ENCODE measurements around the gene IFNL4. TPM values are rescaled to one million over a fixed set of nuclear protein-coding genes. Genes with fewer than 3 reads are reported as not detected.
A peak's percentile ranks its signal among the peaks of the same experiment; 100 is the strongest.

Gene IFNL4
- total and polyA plus RNA-seq, 4 donors, result not detected

GRCh38 chr19:39263912-39264305 is 15.3 kb upstream of the IFNL4 start:
- DNase-seq (ENCODE audit: low spot score), result no peak
- no peaks in the 10 kb centered on the region for H3K9me3 ChIP-seq (ENCODE audit: control insufficient read depth in 4 of 4, low read length in 3 of 4)
- H3K9ac ChIP-seq (ENCODE audit: low read depth in 1 of 2, low read length in 2 of 2), result no peak overlapping the region
- no peak overlapping the region for H3K27ac ChIP-seq (ENCODE audit: low read depth in 1 of 2, low read length in 2 of 2)
- peaks cover 5 to 19% (median 15%) of the 10 kb centered on the region in 4 donors for H3K4me1 ChIP-seq (ENCODE audit: control insufficient read depth in 4 of 4, insufficient read depth in 4 of 4, low read length in 3 of 4)
- H3K27me3 ChIP-seq (ENCODE audit: control insufficient read depth in 4 of 4, insufficient read depth in 4 of 4, low read length in 3 of 4), result no peaks in the 10 kb centered on the region
- TF ChIP-seq TAF1 (conservative IDR thresholded peaks at IDR 0.05), result no peak
- TF ChIP-seq RAD21 (IDR thresholded peaks at IDR 0.05), result peak; percentile 20 to 28
- TF ChIP-seq REST (IDR thresholded peaks at IDR 0.05), result no peak
- TF ChIP-seq GABPA (IDR thresholded peaks at IDR 0.05 in 1 of 2, conservative IDR thresholded peaks at IDR 0.05 in 1 of 2), result no peak
- TF ChIP-seq EGR1 (IDR thresholded peaks at IDR 0.05; ENCODE audit: low read depth in 2 of 2), result no peak
- TF ChIP-seq HNF4A (conservative IDR thresholded peaks at IDR 0.05), result peak; percentile 83 to 86
- TF ChIP-seq SP1 (IDR thresholded peaks at IDR 0.05), result peak; percentile 54
- TF ChIP-seq HNF4G (IDR thresholded peaks at IDR 0.05), result peak; percentile 71
- TF ChIP-seq FOXA2 (IDR thresholded peaks at IDR 0.05), result no peak
- no peak for TF ChIP-seq FOXA1 (IDR thresholded peaks at IDR 0.05)
- peak; percentile 14 for TF ChIP-seq YY1 (IDR thresholded peaks at IDR 0.05)
- no peak for TF ChIP-seq MAX (IDR thresholded peaks at IDR 0.05)
- TF ChIP-seq NR2F2 (IDR thresholded peaks at IDR 0.05), result no peak
- TF ChIP-seq ZBTB33 (IDR thresholded peaks at IDR 0.05), result no peak
- TF ChIP-seq ATF3 (IDR thresholded peaks at IDR 0.05), result no peak
- no peak for TF ChIP-seq JUND (IDR thresholded peaks at IDR 0.05)
- no peak for TF ChIP-seq CTCF (IDR thresholded peaks at IDR 0.05; ENCODE audit: low read depth, low read length, missing input control)
- TF ChIP-seq RXRA (IDR thresholded peaks at IDR 0.05), result peak in 1 of 2 donors; percentile 41
- H3K4me3 ChIP-seq (ENCODE audit: low read depth in 1 of 3, low read length in 3 of 3), result no peak overlapping the region
- 9% methylated on average over 17 of the region's 17 CpGs for WGBS
- H3K36me3 ChIP-seq (ENCODE audit: control insufficient read depth in 4 of 4, insufficient read depth in 3 of 4, low read depth in 1 of 4, low read length in 3 of 4), result no peaks in the 10 kb centered on the region

Measured in liver (tissue), 9 donors.